GM21576 (cell line): Measurements from ENCODE around the gene HLA-E.
"Not testable (repeated sequence)": the region's sequence is repeated elsewhere in the genome, so short reads cannot be mapped to it uniquely, and the experiment has no call there.

Source experiments
- ATAC-seq: cut with Tn5 transposase; IDR thresholded peaks from one replicate; pipeline ENCODE4 v1.9.1; 2021; ENCODE audit warnings: mild to moderate bottlenecking, moderate library complexity; ENCODE audit not compliant: unreplicated experiment

HLA-E gene

DNA sequence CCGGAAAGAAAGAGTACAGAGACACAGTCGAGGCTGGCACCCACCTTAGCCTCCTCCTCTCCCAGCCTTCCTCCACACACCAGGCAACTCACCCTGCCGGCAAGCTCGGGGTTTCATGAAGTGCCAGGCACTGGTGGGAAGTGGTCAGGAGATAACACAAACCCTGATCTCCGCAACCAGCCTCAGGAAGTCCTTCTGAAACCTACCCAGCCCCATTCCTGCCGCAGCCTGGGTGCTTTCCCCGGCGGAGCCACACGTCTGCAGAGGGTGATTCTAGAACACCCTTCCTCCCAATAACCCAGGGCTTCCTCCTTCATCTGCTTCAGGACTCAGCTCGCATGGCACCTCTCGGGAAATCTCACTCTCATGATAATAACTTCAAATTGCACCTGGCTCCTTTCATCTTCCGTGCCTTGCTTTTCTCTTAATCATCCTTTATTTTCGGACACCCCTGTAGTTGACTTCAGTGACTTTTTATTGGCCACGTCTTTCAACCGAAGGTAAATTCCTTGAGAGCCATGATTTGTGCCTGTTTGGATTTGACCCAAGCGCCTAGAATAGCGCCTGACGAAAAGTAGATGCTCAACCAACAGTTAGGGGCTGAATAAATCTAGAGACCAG is 8.7 kb upstream of the HLA-E start:
- no peak for ATAC-seq

DNA sequence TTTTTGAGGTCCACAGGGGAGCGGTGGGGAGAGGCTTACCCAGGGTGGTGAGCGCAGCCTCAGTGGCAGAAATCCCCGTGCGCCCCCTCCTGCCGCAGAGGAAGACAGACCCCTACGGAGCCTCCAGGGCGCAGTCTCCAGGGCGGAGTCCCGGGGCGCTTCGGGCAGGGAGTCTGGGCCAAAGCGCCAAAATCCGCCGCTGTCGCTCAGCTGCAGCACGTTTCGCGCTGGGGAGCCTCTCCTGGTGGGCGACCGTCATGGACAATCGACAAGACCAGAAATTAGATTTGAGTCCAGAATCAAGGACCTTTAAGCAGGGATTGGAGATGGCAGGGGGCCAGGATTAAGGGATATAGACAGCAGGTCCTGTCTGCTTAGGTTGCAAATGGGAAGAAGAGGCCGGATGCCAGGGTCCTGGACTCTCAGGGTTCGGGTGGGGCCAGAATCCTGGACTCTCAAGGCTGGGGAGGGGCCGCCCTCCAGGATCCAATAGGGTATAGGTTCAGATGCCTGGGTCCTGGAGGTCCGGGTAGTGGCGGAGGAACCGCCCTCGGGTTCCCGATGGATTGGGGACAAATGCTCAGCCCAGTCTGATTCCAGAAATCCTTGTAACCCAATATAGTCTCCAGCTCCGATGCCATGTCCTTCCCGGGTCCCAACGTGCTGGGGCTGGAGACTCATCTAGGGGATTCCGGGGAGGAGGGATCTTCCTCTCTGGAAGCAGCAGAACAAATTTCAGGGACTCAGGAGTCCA is 7.9 kb upstream of the HLA-E start:
- no peak for ATAC-seq

DNA sequence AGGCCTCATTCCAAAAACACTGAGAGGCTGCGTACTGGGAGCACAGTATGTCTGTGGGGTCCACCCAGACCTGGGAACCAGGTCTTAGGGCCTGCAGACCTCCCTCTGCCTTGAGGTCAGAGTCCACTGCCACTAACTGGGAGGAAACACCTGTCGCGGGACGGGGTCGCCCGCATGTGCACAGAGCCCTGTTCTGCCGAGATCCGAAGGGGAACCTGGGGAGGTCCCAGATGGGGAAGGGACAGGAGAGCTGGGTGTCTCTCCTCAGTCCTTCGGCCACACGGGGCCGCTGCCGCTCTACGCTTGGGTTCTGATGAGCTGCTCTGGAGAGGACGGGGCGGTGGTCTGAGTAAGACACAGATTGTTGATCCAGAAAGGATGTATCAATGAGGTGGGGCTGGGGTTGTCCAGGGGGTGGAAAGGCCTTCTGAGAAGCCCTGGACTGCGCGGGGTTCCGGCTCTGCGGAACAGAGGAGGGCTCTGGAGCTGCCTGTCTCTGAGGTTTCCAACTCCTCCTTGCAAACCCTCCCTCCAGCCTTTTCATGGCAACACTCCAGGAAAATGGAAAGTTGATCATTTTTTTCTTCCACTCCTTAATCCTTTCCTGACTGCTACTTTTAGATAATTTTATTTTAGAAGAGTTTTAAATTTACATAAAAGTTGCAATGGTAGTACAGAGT is 7.2 kb upstream of the HLA-E start:
- ATAC-seq = peak; percentile 71

DNA sequence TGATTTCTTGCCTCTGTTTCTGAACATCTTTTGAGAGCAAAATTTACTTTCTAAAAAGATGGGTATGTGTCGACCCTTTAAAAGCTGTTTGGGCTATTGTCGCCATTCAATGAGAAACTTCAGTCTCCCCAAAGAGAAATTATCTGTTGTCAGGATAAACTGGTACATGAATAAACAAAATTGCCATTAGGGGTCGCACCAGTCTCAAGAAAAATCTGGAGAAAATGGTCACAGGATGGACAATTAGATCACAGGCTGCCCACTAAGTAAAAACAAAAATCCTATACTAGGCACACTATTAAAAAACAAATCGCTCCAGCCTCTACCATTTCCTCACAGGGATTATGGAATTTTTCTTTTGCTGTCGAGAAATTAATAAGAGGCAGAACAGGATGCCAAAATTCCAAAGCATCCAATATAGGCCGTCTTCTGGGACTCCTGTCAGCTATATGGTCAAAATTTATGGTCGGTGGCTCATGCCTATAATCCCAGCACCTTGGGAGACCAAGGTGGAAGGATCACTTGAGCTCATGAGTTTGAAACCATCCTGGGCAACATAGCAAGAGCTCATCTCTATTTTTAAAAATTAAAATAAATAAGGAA is 5.5 kb upstream of the HLA-E start:
- ATAC-seq = no peak

DNA sequence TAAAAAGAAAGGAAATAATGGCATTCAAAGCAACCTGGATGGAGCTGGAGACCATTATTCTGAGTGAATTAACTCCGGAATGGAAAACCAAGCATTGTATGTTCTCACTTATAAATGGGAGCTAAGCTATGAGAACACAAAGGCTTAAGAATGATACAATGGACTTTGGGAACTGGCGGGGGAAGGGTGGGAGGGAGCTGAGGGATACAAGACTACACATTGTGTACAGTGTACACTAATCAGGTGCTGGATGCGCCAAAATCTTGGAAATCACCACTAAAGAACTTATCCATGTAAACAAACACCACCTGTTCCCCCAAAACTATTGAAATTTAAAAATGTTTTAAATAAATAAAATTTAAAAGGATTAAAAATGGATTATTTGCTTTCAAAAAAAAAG is 4.1 kb upstream of the HLA-E start:
- no peak for ATAC-seq

DNA sequence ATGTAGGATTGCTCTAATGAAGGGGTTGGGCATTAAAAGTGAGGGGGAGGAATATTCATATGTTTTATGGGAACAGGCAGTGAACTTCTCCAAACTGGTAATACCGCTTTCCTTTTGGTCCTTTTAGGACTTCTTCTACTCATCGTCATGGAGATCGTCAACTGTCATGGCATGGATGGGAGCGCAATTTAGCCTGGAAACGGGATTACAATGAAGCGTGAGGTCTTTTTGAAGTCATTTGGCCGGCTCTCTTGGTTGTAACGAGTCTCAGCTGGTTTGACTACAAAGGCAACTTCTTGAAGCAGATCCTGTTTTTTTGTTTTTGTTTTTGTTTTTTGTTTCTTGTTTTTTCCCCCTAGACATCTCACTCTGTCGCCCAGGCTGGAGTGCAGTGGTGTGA is 1.4 kb upstream of the HLA-E start:
- no peak for ATAC-seq

DNA sequence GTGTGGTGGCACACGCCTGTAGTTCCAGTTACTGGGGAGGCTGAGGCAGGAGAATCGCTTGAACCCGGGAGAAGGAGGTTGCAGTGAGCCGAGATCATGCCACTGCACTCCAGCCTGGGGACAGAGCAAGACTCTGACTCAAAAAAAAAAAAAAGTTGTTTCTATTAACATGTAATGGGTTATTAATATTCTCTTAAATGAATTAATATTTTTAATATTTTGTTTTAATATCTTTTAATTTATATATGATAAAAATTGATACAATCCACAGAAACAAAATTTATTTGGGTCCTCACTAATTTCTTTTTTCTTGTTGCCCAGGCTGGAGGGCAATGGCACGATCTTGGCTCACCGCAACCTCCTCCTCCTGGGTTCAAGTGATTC is 620 bp upstream of the HLA-E start:
- ATAC-seq = not testable (repeated sequence)

DNA sequence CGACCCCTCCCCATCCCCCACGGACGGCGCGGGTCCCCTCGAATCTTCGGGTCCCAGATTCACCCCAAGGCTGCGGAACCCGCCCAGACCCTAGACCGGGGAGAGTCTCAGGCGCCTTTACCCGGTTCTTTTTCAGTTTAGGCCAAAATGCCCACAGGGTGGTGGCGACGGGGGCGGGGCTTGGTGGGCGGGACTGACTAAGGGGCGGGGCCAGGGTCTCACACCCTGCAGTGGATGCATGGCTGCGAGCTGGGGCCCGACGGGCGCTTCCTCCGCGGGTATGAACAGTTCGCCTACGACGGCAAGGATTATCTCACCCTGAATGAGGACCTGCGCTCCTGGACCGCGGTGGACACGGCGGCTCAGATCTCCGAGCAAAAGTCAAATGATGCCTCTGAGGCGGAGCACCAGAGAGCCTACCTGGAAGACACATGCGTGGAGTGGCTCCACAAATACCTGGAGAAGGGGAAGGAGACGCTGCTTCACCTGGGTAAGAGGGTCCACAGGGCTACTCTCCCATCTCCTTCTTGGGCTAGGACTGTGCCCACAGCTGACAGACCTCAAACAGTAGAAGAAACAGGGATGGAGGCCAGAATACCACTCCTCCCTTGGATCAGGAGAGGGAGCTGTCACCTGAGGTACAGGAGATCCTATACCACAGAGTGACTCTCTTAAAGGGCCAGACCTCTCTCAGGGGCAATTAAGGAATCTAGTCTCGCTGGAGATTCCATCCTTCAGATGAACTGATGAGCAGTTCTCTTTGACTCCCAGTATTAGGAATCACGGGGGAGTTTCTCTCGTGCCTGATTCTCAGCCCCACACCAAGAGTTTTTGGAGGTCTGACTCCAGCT is 942 bp downstream of the HLA-E start:
- no peak for ATAC-seq

DNA sequence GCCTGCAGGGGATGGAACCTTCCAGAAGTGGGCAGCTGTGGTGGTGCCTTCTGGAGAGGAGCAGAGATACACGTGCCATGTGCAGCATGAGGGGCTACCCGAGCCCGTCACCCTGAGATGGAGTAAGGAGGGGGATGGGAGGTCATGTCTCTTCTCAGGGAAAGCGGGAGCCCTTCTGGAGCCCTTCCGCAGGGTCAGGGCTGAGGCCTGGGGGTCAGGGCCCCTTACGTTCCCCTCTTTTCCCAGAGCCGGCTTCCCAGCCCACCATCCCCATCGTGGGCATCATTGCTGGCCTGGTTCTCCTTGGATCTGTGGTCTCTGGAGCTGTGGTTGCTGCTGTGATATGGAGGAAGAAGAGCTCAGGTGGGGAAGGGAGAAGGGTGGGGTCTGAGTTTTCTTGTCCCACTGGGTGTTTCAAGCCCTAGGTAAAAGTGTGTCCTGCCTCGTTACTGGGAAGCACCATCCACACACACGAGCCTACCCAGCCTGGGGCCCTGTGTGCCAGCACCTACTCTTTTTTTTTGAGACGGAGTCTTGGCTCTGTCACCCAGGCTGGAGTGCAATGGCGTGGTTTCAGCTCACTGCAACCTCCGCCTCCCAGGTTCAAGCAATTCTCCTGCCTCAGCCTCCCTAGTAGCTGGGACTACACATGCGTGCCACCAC is 2.1 kb downstream of the HLA-E start:
- ATAC-seq = not testable (repeated sequence)

DNA sequence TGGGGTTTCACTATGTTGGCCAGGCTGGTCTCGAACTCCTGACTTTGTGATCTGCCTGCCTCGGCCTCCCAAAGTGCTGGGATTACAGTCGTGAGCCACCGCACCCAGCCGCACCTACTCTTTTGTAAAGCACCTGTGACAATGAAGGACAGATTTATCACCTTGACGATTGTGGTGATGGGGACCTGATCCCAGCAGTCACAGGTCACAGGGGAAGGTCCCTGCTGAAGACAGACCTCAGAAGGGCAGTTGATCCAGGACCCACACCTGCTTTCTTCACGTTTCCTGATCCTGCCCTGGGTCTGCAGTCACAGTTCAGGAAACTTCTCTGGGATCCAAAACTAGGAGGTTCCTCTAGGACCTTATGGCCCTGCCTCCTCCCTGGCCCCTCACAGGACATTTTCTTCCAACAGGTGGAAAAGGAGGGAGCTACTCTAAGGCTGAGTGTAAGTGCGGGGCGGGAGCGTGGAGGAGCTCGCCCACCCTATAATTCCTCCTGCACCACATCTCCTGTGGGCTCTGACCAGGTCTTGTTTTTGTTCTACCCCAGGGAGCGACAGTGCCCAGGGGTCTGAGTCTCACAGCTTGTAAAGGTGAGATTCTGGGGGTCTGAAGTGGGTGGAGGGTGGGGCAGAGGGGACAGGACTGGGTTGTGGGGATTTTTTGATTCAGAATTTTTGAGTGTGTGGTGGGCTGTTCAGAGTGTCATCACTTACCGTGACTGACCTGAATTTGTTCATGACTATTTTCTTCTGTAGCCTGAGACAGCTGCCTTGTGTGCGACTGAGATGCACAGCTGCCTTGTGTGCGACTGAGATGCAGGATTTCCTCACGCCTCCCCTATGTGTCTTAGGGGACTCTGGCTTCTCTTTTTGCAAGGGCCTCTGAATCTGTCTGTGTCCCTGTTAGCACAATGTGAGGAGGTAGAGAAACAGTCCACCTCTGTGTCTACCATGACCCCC is 3.0 kb downstream of the HLA-E start:
- ATAC-seq = no peak

DNA sequence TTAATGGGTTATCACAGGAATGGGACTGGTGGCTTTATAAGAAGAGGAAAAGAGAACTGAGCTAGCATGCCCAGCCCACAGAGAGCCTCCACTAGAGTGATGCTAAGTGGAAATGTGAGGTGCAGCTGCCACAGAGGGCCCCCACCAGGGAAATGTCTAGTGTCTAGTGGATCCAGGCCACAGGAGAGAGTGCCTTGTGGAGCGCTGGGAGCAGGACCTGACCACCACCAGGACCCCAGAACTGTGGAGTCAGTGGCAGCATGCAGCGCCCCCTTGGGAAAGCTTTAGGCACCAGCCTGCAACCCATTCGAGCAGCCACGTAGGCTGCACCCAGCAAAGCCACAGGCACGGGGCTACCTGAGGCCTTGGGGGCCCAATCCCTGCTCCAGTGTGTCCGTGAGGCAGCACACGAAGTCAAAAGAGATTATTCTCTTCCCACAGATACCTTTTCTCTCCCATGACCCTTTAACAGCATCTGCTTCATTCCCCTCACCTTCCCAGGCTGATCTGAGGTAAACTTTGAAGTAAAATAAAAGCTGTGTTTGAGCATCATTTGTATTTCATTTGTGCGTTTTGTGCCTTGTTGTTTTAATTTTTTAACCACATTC is 4.4 kb downstream of the HLA-E start:
- ATAC-seq = no peak

DNA sequence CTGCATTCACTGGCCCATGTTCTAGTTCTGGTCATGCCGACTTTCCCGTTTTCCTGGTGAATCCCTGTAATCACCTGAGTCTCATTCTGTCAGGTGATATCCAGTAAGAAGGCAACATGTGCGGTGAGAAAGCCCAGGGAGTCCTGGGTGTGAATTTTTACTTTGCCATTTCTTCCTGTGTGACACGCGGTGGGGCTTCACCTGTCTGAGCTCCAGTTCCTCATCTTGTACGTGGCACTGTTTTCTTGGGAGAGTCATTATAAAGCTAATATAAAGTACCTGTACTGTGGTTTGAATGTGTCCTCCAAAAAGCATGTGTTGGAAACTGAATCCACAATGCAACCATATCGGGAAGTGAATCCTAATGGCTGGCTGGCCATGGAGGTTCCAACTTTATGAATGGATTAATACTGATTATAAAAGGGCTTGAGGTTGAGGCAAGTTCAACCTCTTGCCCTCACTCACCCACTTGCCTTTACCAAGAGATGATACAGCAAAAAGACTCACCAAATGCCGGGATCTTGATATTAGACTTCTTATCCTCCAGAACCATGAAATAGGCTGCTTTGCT is 5.1 kb downstream of the HLA-E start:
- ATAC-seq = no peak

DNA sequence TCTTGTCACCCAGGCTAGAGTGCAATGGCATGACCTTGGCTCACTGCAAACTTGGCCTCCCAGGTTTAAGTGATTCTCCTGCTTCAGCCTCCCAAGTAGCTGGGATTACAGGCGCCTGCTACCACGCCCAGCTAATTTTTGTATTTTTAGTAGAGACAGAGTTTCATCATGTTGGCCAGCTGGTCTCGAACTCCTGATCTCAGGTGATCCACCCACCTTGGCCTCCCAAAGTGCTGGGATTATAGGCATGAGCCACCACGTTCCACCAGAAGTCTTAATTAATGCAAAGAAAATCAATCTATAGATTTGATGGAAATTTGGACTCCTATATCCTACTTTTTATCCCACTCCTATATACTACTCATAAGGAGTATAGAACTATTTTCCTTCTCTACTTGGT is 5.8 kb downstream of the HLA-E start:
- ATAC-seq = not testable (repeated sequence)

DNA sequence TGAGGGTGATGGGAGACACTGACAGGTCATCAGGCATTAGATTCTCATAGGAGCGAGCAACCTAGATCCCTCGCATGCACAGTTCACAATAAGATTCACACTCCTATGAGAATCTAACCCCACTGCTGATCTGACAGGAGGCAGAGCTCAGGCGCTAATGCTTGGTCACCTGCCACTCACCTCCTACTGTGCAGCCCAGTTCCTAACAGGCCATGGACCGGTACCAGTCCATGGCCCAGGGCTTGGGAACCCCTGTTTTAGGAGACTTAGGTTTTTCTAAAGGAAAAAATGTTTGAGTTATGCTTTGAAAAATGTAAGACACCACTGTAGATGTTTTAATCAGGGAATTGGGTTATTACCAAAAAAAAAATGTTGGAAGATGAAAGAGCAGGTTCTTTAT is 6.7 kb downstream of the HLA-E start:
- ATAC-seq = no peak

DNA sequence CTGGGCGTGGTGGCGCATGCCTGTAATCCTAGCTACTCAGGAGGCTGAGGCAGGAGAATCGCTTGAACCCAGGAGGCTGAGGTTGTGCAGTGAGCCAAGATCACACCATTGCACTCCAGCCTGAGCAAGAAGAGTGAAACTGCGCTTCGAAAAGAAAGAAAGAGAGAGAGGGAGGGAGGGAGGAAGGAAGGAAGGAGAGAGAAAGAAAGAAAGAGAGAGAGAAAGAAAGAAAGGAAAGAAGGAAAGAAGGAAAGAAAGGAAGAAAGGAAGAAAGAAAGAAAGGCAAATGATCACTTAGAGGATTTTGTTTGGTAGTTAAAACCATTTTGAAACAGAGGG is 7.9 kb downstream of the HLA-E start:
- not testable (repeated sequence) for ATAC-seq

DNA sequence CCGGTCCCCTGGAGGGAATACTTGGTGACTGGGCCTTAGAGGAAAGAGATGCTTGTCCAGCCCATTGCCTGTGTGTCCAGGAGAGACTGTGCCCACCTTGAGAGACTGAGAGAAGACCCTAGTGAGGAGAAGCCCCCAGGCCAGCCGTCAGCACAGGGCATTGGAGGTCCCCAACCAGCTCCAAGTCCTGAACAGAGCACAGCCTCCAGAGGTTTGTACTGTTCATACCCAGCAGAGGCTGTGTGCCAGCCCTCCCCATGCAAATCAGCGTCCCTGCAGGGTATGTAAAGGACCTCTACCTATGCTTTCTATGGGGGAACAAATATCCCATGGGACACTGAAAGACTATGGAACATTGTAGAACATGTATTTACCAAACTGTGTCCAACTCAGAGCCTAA is 8.4 kb downstream of the HLA-E start:
- ATAC-seq = no peak

DNA sequence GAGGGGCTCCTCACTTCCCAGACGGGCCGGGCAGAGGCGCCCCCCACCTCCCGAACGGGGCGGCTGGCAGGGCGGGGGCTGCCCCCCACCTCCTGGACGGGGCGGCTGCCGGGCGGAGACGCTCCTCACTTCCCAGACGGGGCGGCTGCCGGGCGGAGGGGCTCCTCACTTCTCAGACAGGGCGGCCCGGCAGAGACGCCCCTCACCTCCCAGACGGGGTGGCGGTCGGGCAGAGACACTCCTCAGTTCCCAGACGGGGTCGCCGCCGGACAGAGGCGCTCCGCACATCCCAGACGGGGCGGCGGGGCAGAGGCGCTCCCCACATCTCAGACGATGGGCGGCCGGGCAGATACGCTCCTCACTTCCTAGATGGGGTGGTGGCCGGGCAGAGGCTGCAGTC is 9.4 kb downstream of the HLA-E start:
- not testable (repeated sequence) for ATAC-seq
